Keratinocyte (primary cell): ENCODE results near the gene MYO15B. TPM values are rescaled to one million over a fixed set of nuclear protein-coding genes. Genes with fewer than 3 reads are reported as not detected.

Experiments
- DNase-seq: peaks from one replicate; pipeline ENCODE4 v3.0.0-alpha.2; 2011; ENCODE audit warnings: low read depth, missing footprints, low spot score
- FAIRE-seq: peaks from 2 replicates; lab custom pipeline; 2011; peaks lifted over from hg19 to GRCh38; lab: Jason Lieb, UNC
- H2AFZ ChIP-seq: 2 replicates; pipeline ENCODE4 v1.6.0; 2012; ENCODE audit warnings: low read length, control low read depth, inconsistent platforms; ENCODE audit not compliant: control insufficient read depth
- H3K27ac ChIP-seq: 2 replicates; pipeline ENCODE4 v1.5.1; 2011; ENCODE audit warnings: low read length; ENCODE audit not compliant: control insufficient read depth, insufficient read depth
- H3K27me3 ChIP-seq: 3 replicates; pipeline ENCODE4 v1.6.0; 2011; ENCODE audit warnings: low read length; ENCODE audit not compliant: control insufficient read depth, insufficient read depth; ENCODE audit errors: extremely low read depth
- H3K36me3 ChIP-seq, 2 experiments: 2 replicates in 1 of 2; 3 replicates in 1 of 2; pipeline ENCODE4 v1.5.1; 2011; ENCODE audit warnings: low read length in 2 of 2, mild to moderate bottlenecking in 1 of 2; ENCODE audit not compliant: control insufficient read depth in 2 of 2, insufficient read depth in 2 of 2; ENCODE audit errors: extremely low read depth in 1 of 2
- H3K4me1 ChIP-seq: 3 replicates; pipeline ENCODE4 v1.5.1; 2011; ENCODE audit warnings: low read length; ENCODE audit not compliant: control insufficient read depth, insufficient read depth; ENCODE audit errors: extremely low read depth
- H3K4me2 ChIP-seq: 3 replicates; pipeline ENCODE4 v1.6.0; 2011; ENCODE audit warnings: low read depth, low read length; ENCODE audit not compliant: control insufficient read depth, insufficient read depth; ENCODE audit errors: extremely low read depth
- H3K4me3 ChIP-seq, 3 experiments: fragments of 200-600 bp in 1 of 3; sonication (generic) in 1 of 3; 2 replicates in 2 of 3; 3 replicates in 1 of 3; pipeline ENCODE4 v1.5.1; 2011 to 2016; ENCODE audit warnings: low read length in 3 of 3, mild to moderate bottlenecking in 3 of 3, control low read depth in 2 of 3, inconsistent platforms in 1 of 3, low read depth in 1 of 3, mixed read lengths in 1 of 3, mixed run types in 1 of 3, moderate library complexity in 1 of 3; ENCODE audit not compliant: control insufficient read depth in 2 of 3, insufficient read depth in 2 of 3; ENCODE audit errors: extremely low read depth in 1 of 3
- H3K79me2 ChIP-seq: 2 replicates; pipeline ENCODE4 v1.6.0; 2012; ENCODE audit warnings: low read length; ENCODE audit not compliant: control insufficient read depth, insufficient read depth
- H3K9ac ChIP-seq: 3 replicates; pipeline ENCODE4 v1.6.0; 2011; ENCODE audit warnings: low read length; ENCODE audit not compliant: control insufficient read depth, insufficient read depth; ENCODE audit errors: extremely low read depth
- H3K9me1 ChIP-seq: 3 replicates; pipeline ENCODE4 v1.6.0; 2011; ENCODE audit warnings: low read length; ENCODE audit not compliant: control insufficient read depth, insufficient read depth; ENCODE audit errors: extremely low read depth
- H3K9me3 ChIP-seq: 2 replicates; pipeline ENCODE4 v1.5.1; 2012; ENCODE audit warnings: low read depth, low read length; ENCODE audit not compliant: control insufficient read depth
- H4K20me1 ChIP-seq: 3 replicates; pipeline ENCODE4 v1.6.0; 2011; ENCODE audit warnings: low read length; ENCODE audit not compliant: control insufficient read depth, insufficient read depth; ENCODE audit errors: extremely low read depth
- EZH2 ChIP-seq: IDR thresholded peaks from one replicate; pipeline ENCODE4 v1.6.1; 2012; ENCODE audit warnings: inconsistent platforms, mild to moderate bottlenecking, low read length, moderate library complexity
- dilution Hi-C: fragments of 300-500 bp; cut with MboI; formaldehyde crosslinking; loops from one replicate; pipeline ENCODE4 v1.7.0; 2020; ENCODE audit warnings: low sequenced_read_pairs; ENCODE audit not compliant: extremely low pct_ligation_motif_present
- polyA plus RNA-seq, 5 experiments: library from polyadenylated mRNA; depleted of rRNA in 3 of 5; stranded (reverse) in 3 of 5; stranded (forward) in 1 of 5; unstranded in 1 of 5; fragments of >200 nt; gene quantifications; 1 replicate in 1 of 5; 2 replicates in 3 of 5; 3 replicates in 1 of 5; pipeline versions ENCODE4 v1.2.1 to v1.2.3, GENCODE V29; 2011 to 2012; ENCODE audit warnings: missing spikeins in 2 of 5, low read depth in 1 of 5, low replicate concordance in 1 of 5
- TF ChIP-seq, protein P1 (sequence below), 3 experiments: IDR thresholded peaks in 1 of 3; conservative IDR thresholded peaks in 1 of 3; optimal IDR thresholded peaks in 1 of 3; 2 replicates in 2 of 3; 3 replicates in 1 of 3; pipeline versions ENCODE3 to v1.5.1; 2011; ENCODE audit warnings: low read length in 3 of 3, mild to moderate bottlenecking in 3 of 3, moderate library complexity in 2 of 3, control low read depth in 1 of 3, inconsistent platforms in 1 of 3; ENCODE audit not compliant: insufficient read depth in 2 of 3; ENCODE audit errors: extremely low read depth in 1 of 3

Gene MYO15B
- polyA plus RNA-seq, 1 donor (not counting 4 experiments of a cell fraction or from before 2014, with no cell fraction given): 0.14 TPM

DNA sequence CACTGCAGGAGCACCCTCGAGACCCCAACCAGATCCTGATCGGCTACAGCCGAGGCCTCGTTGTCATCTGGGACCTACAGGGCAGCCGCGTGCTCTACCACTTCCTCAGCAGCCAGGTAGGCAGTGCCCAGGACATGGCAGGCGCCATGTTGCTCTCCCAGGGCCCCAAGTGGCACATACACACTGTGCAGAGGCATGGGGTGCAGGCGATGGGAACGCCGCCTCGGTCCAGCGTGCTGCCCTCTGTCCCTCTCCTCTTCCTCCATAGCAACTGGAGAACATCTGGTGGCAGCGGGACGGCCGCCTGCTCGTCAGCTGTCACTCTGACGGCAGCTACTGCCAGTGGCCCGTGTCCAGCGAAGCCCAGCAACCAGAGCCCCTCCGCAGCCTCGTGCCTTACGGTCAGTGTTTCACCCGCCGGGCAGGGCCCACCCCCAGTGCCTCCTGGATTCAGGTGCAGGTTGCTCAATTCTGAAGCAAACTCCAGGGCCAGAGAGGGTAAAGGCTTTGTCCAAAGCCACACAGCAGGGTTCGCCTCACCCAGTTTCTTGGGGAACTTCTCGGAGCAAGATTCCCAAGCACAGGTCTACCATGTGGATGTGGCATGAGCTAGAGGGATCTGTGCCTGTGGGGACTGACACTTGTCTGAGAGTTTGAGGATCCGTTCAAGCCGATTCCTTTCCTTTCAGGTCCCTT lies 24.4 kb upstream of the MYO15B start:
- H3K9me1 ChIP-seq: no peaks in the 10 kb centered on the region
- H4K20me1 ChIP-seq: no peaks in the 10 kb centered on the region
- H3K9ac ChIP-seq: no peak overlapping the region
- no peaks in the 10 kb centered on the region for H3K79me2 ChIP-seq
- no peak for TF ChIP-seq EZH2
- TF ChIP-seq, protein P1, sequence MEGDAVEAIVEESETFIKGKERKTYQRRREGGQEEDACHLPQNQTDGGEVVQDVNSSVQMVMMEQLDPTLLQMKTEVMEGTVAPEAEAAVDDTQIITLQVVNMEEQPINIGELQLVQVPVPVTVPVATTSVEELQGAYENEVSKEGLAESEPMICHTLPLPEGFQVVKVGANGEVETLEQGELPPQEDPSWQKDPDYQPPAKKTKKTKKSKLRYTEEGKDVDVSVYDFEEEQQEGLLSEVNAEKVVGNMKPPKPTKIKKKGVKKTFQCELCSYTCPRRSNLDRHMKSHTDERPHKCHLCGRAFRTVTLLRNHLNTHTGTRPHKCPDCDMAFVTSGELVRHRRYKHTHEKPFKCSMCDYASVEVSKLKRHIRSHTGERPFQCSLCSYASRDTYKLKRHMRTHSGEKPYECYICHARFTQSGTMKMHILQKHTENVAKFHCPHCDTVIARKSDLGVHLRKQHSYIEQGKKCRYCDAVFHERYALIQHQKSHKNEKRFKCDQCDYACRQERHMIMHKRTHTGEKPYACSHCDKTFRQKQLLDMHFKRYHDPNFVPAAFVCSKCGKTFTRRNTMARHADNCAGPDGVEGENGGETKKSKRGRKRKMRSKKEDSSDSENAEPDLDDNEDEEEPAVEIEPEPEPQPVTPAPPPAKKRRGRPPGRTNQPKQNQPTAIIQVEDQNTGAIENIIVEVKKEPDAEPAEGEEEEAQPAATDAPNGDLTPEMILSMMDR (optimal IDR thresholded peaks at IDR 0.05 in 1 of 3, IDR thresholded peaks at IDR 0.05 in 1 of 3, conservative IDR thresholded peaks at IDR 0.05 in 1 of 3; ENCODE audit: extremely low read depth in 1 of 3, insufficient read depth in 2 of 3, low read length in 3 of 3): no peak
- no peaks in the 10 kb centered on the region for H3K9me3 ChIP-seq
- DNase-seq: no peak
- H3K4me1 ChIP-seq: no peaks in the 10 kb centered on the region
- no peak overlapping the region for H3K4me3 ChIP-seq
- no peak overlapping the region for H3K4me2 ChIP-seq
- FAIRE-seq: no peak
- H2AFZ ChIP-seq: no peak overlapping the region
- peaks cover 3 to 20% of the 10 kb centered on the region in 2 experiments for H3K36me3 ChIP-seq
- dilution Hi-C loops: no loop called here
- H3K27ac ChIP-seq: no peak overlapping the region
- no peaks in the 10 kb centered on the region for H3K27me3 ChIP-seq

DNA sequence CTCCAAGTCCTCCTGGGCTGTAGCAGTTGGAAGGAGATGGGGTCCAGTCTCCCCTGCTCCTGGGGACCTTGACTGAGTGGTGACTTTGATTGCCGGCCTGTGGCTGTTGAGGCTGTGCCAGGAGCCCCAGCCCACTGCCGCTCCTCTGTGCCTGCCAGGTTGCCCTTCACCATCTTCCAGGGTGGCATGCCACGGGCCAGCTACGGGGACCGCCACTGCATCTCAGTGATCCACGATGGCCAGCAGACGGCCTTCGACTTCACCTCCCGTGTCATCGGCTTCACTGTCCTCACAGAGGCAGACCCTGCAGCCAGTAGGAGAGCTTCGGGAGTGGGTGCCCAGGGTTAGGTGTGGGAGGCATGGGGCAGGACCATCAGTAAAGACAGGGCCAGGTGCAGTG lies 23.4 kb upstream of the MYO15B start:
- Histone ChIP-seq H3K4me1 (no peaks in the 10 kb centered on the region), H2AFZ (no peak overlapping the region), H4K20me1 (no peaks in the 10 kb centered on the region), H3K4me2 (no peak overlapping the region), H3K4me3 (no peak overlapping the region), H3K79me2 (no peaks in the 10 kb centered on the region), H3K9me1 (no peaks in the 10 kb centered on the region), H3K9ac (no peak overlapping the region), H3K9me3 (no peaks in the 10 kb centered on the region), H3K27me3 (no peaks in the 10 kb centered on the region), H3K27ac (no peak overlapping the region), H3K36me3 (peaks cover 7 to 26% of the 10 kb centered on the region in 2 experiments)
- no peak for FAIRE-seq
- no peak for DNase-seq
- dilution Hi-C loops: no loop called here
- TF ChIP-seq, protein P1 (optimal IDR thresholded peaks at IDR 0.05 in 1 of 3, IDR thresholded peaks at IDR 0.05 in 1 of 3, conservative IDR thresholded peaks at IDR 0.05 in 1 of 3; ENCODE audit: extremely low read depth in 1 of 3, insufficient read depth in 2 of 3, low read length in 3 of 3): no peak
- TF ChIP-seq EZH2: no peak
